NCI-H146 treated with DMSO at 0.1 percent for 48 hours (cell line): ENCODE results near the gene CCL2.

ENCODE experiments used
- DNase-seq: peaks from one replicate; lab custom pipeline; 2025; ENCODE audit not compliant: unreplicated experiment; lab: John Stamatoyannopoulos, UW

CCL2 gene

DNA sequence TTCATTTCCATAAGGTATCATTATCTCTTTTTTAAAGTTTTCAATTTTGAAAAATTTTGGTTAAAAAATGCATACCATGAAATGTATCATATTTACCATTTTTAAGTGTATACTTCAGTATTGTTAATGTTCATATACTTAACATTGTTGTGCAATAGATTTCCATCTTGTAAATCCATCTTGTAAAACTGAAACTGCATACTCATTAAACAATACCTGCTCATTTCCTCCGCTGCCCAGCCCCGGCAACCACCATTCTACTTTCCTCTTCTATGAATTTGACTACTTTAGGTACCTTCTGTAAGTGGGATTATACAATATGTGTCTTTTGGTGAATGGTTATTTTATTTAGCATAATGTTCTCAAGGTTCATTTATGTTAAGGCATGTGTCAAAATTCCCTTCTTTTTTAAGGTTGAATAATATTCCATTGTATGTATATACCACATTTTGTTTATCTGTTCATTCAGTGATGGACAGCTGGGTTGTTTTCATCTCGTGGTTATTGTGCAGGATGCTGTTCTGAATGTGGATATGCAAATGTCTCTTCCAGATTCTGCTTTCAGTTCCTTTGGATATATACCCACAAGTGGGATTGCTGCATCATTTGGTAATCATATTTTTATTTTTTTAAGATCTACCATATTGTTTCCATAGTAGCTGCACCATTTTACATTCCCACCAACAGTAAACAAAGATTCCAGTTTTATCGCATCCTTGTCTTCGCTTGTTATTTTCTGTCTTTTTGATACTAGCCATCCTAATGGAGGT is 6.7 kb downstream of the CCL2 start:
- no peak for DNase-seq

DNA sequence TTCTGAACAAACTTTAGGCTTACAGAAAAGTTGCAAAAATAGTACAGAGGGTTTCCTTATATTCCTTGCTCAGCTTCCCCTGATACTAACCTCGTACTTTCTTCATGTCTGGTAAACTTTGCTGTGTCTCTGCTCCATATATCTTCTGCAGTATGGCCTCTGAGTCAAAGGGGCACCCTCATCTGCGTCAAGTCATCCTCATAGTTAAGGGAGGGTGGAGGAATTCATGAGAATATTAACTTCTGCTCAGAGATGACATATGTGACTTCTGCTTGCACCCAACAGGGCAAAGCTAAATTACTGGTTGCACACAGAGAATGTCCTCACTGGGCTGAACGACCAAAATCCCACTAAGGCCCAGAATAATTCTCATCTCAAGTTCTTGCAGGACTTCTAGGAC is 10.6 kb downstream of the CCL2 start:
- DNase-seq: no peak

GRCh38 chr17:34269969-34270368 is 14.9 kb downstream of the CCL2 start, which contains the start of gene CCL7:
Gene CCL7, plus strand, starts transcription at chr17:34270221. Its CDS starts 70 bp downstream, at chr17:34270291.
- DNase-seq: no peak

- no peak for DNase-seq
These were observed 20.8 kb downstream of the CCL2 start for GRCh38 chr17:34275881-34276280.

DNA sequence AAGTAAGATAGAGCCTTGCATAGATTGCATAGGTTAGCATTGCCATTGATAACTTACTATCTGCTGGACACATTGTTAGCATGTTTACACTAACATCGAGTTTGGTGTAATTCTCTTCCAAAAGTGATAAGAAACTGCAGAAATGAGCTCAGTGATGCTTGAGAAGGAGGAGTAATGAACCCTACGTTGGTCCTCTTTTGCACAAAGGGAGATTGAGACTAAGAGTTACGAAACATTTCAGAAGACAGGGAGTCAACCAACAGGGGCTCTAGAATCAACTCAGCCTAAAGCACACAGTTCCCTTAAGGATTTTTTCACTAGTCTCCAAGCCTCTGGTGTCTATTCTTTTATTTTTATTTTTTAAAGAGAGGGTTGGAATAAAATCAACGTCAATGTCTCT is 21.7 kb downstream of the CCL2 start:
- DNase-seq: no peak

- no peak for DNase-seq
These were observed 28.5 kb downstream of the CCL2 start for GRCh38 chr17:34283571-34283970.

DNA sequence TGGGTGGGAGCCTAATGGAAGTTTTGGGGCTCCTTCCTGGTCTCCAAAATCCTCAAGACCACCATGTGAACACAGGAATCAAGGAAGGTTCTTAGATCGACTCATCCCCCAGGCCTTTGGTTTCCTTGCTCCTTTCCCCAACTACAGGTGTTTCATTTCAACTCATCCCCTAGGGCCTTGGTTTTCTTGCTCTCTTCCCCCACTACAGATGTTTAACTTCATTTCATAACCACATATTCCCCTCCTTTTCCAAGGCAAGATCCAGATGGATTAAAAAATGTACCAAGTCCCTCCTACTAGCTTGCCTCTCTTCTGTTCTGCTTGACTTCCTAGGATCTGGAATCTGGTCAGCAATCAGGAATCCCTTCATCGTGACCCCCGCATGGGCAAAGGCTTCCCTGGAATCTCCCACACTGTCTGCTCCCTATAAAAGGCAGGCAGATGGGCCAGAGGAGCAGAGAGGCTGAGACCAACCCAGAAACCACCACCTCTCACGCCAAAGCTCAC is 30.3 kb downstream of the CCL2 start, which contains the start of gene CCL11:
CCL11 (plus strand) TSS at position 457 of the 507 bp plus-strand sequence. CDS start 67 bp downstream, outside the sequence.
- no peak for DNase-seq

DNA sequence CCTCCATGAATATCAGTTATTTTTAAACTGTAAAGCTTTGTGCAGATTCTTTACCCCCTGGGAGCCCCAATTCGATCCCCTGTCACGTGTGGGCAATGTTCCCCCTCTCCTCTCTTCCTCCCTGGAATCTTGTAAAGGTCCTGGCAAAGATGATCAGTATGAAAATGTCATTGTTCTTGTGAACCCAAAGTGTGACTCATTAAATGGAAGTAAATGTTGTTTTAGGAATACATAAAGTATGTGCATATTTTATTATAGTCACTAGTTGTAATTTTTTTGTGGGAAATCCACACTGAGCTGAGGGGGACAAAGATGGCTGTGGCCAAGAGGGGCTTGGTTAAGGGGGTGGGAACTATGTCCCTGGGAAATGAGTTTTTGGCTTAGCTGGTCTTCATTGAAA is 32.8 kb downstream of the CCL2 start:
- DNase-seq: no peak

- no peak for DNase-seq
These were observed 35.5 kb downstream of the CCL2 start for GRCh38 chr17:34290586-34290985.

DNA sequence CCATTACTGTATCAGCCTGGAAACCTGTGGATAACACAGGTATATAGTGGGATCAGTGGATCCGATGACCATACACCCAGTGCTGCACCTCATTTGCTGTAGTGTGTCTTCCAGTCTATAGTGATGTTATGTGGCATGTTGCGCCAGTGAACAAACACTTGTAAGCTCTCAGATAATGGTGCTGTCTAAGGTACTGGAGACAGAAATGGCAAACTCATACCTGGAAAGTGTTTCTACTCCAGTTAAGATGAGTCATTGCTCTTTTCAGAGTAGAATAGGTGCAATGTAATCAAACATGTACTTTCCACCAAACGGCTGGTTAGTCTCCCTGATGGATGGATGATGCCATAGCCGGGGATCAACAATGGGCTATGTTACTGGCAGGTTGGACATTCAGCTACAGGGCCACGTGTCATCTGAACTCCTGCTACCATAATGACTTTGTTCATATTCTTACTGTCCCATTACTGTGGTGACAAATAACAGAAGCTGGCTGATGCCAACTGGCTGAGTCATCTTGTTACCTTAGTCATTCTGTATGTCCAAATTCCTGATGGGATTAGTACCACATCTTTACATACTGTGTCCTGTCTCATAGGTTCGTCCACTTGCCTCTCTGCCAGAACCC is 36.8 kb downstream of the CCL2 start:
- no peak for DNase-seq

- DNase-seq: no peak
These were observed 43.9 kb downstream of the CCL2 start for GRCh38 chr17:34299027-34299426.

DNA sequence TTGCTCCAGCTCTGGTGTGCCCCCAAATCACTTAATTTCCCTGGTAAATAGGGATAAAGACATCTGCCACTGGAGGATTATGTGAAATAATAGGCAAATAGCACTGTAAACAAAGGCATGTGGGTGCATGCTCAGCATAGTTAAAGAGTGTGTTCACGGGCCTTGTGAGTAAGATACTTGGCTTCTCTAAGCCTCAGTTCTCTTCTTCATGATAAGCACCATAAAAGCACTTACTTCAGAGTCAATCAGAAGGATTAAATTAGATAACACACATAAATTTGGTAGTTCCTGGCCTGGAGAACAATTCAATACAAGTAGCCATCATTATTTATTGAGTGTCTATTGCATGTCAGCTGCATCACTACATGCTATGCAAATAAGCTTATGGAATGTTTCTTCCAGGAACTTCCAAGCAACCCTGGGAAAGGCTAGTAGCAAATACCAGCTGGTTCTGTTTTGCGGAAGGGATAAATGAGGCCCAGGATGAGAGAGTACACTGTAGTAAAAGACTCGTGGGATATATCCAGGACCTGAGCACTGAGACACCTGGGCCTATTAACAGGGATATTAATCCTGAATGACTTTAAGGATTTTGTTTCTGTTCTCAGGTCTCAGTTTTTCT is 45.0 kb downstream of the CCL2 start:
- DNase-seq: no peak

GRCh38 chr17:34300652-34301370 is 45.7 kb downstream of the CCL2 start:
- no peak for DNase-seq

DNA sequence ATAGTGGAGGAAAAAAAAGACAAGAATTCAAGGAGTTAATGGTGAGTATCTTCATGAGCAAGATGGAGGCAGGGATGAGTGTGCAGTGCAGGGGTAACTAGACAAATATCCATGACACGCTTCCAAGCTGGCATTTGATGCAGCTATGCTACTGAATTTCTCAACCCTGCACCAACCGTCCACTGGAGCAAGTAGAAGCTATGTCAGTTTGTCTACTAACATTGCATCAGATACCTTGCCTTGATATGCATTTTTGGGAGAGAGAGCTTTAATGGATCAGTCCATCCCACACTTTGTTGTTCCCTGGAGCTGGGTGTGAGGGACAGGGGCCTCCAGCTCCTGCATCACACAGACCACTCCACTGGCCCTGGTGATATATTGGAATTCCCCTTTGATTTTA is 46.9 kb downstream of the CCL2 start:
- DNase-seq: no peak

GRCh38 chr17:34302636-34303035 is 47.6 kb downstream of the CCL2 start:
- no peak for DNase-seq

GRCh38 chr17:34303606-34304005 is 48.5 kb downstream of the CCL2 start:
- no peak for DNase-seq

GRCh38 chr17:34305061-34305460 is 50.0 kb downstream of the CCL2 start:
- DNase-seq: no peak

DNA sequence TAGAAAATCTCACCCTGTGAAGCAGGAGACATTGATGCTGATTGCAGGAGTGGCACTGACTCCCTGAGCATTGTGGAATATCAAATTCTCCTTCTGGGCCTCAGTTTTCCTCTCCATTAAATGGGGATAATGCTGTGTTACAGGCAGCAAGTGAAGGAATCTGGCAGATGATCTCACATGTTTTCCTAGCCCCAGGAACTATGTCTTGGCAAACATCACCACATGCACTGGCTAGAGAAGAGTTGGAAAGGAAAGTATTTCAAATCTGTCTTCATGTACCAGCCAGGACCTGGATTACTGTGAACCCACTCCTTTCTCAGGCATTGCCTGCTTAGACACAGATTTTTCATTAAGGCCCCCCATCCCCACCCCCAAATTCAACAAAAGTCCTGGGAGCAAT is 50.5 kb downstream of the CCL2 start:
- no peak for DNase-seq

DNA sequence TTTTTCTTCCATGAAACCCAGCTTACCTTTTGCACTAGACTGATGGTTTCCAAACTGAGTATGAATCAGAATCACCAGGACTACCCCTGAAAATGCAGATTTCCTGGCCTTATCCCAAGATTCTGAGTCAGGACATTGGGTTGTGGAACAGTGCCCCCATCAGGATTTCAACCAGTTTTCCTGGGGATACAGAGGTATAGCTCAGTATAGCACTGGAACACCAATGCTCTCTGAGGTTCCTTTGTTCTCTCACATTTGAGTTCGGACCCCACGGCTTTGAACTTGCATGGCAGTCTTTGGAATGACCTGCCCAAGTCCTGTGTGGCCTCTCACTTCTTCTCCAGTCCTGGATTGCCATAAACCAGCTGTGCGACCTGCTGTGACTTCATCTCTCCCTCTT is 51.4 kb downstream of the CCL2 start:
- no peak for DNase-seq
